ENCODE measurements around the gene AGBL4.

- no peak for TF ChIP-seq EZH2 (IDR thresholded peaks at IDR 0.05; ENCODE audit: borderline replicate concordance, low read depth, low read length, severe bottlenecking)
- TF ChIP-seq, protein P1, sequence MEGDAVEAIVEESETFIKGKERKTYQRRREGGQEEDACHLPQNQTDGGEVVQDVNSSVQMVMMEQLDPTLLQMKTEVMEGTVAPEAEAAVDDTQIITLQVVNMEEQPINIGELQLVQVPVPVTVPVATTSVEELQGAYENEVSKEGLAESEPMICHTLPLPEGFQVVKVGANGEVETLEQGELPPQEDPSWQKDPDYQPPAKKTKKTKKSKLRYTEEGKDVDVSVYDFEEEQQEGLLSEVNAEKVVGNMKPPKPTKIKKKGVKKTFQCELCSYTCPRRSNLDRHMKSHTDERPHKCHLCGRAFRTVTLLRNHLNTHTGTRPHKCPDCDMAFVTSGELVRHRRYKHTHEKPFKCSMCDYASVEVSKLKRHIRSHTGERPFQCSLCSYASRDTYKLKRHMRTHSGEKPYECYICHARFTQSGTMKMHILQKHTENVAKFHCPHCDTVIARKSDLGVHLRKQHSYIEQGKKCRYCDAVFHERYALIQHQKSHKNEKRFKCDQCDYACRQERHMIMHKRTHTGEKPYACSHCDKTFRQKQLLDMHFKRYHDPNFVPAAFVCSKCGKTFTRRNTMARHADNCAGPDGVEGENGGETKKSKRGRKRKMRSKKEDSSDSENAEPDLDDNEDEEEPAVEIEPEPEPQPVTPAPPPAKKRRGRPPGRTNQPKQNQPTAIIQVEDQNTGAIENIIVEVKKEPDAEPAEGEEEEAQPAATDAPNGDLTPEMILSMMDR (IDR thresholded peaks at IDR 0.05; ENCODE audit: borderline replicate concordance, extremely low read depth, low read length, poor library complexity, severe bottlenecking), result no peak
These were observed 1233.9 kb downstream of the AGBL4 start for GRCh38 chr1:48789903-48790302.
